HFF-Myc (cell line): ENCODE results near the gene CLCN6.

Experiments
- DNase-seq: peaks from one replicate; pipeline ENCODE4 v3.0.0-alpha.2; 2011; ENCODE audit warnings: low read depth; ENCODE audit errors: extremely low read depth
- H3K4me3 ChIP-seq: replicated peaks from 2 replicates; pipeline ENCODE4 v1.5.1; 2011; ENCODE audit warnings: low read depth, mild to moderate bottlenecking, control low read depth, low read length
- TF ChIP-seq, protein P1 (sequence below): IDR thresholded peaks from 2 replicates; pipeline ENCODE4 v1.5.1; 2012; ENCODE audit warnings: mild to moderate bottlenecking, low read depth, low read length, control low read depth; ENCODE audit errors: missing control alignments

Gene CLCN6

DNA sequence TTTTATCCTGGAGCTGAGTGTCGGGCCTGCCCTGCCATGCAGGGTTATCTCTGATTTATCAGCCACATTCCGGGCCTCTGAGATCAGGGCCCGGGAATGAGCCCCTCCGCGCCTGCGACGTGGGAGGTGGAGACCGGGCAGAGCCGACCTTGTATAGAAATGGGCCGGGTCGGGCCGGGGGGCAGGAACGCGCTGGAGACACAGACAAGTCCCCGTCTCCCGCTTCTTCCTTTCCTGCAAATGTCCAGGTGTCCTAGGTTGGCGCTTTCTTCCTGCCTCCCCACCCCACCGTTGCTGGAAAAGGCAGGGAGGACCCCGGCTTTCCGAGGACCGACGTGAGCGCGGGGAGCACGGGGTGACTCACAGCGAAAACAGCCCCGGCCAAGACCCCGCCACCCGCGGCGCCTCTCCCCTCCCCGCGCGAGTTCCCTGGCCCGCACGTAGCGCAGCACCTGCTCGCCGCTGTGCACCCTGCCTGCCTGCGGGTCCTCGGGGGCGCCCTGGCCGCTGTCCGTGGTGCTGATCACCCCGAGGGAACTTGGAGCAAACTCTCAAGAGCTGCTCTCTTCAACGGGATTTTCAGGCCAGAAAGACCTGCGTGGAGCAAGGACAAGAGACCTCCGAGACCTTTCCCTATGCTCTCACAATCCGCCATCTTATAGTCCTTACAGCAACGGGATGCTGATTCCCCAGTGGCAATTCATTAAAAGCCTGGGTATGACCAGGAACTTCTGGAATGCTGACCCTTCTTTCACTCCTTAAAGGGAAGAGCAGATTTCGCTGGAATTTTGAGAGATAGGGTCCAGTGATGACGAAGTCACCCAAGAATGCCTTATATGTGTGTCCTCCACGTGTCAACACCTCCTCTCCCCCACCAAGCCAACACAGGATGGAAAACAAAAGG, 53.2 kb downstream of the CLCN6 start:
- no peak for DNase-seq
- no peak overlapping the region for H3K4me3 ChIP-seq
- TF ChIP-seq, protein P1, sequence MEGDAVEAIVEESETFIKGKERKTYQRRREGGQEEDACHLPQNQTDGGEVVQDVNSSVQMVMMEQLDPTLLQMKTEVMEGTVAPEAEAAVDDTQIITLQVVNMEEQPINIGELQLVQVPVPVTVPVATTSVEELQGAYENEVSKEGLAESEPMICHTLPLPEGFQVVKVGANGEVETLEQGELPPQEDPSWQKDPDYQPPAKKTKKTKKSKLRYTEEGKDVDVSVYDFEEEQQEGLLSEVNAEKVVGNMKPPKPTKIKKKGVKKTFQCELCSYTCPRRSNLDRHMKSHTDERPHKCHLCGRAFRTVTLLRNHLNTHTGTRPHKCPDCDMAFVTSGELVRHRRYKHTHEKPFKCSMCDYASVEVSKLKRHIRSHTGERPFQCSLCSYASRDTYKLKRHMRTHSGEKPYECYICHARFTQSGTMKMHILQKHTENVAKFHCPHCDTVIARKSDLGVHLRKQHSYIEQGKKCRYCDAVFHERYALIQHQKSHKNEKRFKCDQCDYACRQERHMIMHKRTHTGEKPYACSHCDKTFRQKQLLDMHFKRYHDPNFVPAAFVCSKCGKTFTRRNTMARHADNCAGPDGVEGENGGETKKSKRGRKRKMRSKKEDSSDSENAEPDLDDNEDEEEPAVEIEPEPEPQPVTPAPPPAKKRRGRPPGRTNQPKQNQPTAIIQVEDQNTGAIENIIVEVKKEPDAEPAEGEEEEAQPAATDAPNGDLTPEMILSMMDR, result no peak

DNA sequence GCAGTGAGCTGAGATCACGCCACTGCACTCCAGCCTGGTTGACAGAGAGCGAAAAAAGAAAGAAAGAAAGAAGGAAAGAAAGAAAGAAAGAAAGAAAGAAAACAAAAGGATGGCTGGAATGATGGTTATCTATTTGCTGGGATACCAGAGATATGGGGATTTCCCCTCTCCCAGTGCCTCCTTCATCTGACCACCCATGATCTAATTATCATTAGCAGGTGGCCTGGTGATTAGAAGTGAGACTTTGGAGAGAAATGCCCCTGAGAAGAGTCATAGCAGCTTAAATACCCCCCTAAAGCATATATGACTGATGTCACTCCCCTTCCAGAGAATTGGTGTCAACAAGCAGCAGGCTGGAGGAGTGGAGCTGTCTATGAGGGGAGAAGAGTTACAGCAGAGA, 54.1 kb downstream of the CLCN6 start:
- no peak for DNase-seq
- TF ChIP-seq, protein P1, result no peak
- H3K4me3 ChIP-seq, result no peak overlapping the region

DNA sequence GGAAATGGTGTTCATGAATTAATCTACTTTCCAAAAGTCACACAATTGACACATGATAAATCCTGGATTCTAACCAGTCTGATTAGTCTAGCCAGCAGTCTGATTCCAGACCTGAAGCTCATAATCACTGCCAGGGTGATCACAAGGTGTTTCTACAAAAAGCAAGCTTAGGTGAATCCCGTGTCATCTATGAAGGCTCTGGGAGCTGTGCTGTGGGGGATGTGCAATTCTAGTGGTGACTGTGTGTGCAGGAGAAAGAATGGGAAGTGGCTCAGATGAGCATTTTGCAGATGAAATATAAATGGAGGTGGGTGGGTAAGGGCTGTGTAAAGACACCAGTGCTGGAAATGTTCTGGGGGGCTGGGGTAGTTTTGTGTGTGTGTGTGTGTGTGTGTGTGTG, 54.6 kb downstream of the CLCN6 start:
- no peak for DNase-seq
- no peak overlapping the region for H3K4me3 ChIP-seq
- TF ChIP-seq, protein P1, result no peak

DNA sequence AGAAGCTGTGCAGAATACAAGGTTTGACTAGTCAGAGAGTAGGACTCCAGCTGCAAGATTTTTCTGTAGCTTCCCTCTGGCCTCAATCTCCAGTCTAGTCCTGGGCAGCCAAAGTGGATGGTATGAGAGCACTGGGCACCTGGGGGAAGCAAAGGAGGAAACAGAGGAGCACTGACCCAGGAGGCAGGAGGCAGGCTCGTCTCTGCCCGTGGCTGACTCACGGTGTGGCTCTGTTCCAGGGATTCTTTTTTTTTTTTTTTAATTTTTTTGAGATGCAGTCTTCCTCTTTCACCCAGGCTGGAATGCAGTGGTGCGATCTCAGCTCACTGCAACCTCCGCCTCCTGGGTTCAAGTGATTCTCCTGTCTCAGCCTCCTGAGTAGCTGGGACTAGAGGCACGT, 56.9 kb downstream of the CLCN6 start:
- DNase-seq, result no peak
- TF ChIP-seq, protein P1, result no peak
- no peak overlapping the region for H3K4me3 ChIP-seq

DNA sequence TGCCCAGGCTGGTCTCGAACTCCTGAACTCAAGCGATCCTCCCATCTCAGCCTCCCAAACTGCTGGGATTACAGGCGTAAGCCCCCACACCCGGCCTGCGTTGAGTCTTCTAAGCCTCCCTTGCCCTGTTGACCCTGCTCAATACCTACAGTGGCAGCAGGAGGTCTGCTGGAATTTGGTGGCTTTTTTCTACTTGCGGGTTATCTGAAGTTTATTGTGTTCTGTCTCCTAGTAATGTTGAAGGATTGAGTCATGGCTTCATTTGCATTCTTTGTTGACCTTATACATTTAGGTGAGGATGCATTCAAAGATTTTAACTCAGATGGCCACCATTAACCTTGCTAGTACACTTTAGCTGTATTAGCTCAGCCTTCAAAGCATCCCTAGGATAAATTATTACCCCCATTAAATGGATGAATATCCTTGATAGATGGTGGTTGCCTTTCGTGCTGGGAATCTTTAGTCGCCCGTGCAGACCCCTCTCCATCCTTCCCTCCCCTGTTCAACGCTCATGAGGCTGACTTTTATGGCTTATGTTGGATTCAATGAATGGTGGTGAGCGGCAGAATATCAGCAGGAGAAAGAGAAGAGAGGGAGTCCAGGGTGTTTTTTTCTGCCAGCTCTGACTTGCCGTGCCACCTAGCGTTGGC, 62.5 kb downstream of the CLCN6 start:
- no peak for DNase-seq
- no peak overlapping the region for H3K4me3 ChIP-seq
- TF ChIP-seq, protein P1, result no peak

DNA sequence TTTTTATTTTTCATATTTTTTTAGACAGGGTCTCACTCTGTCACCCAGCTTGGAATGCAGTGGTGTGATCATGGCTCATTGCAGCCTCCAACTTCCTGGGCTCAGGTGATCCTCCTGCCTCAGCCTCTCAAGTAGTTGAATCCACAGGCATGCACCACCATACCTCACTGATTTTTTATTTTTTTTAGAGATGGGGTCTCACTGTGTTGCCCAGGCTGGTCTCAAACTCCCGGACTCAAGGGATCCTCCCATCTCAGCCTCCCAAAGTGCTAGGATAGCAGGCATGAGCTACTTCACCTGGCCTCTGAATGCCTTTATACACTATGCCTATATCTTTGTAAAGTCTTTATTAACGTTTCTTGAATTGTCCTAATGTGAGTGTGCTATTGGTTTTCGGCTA, 63.1 kb downstream of the CLCN6 start:
- H3K4me3 ChIP-seq, result no peak overlapping the region
- TF ChIP-seq, protein P1, result no peak
- DNase-seq, result no peak
